Left hindlimb (tissue), 1 donor: ENCODE measurements around the gene TNFRSF13B.
"Not testable (repeated sequence)": the region's sequence is repeated elsewhere in the genome, so short reads cannot be mapped to it uniquely, and the experiment has no call there.

Source experiments
- DNase-seq: peaks from one replicate; pipeline ENCODE4 v3.0.0-alpha.2; 2018

The TNFRSF13B gene

DNA sequence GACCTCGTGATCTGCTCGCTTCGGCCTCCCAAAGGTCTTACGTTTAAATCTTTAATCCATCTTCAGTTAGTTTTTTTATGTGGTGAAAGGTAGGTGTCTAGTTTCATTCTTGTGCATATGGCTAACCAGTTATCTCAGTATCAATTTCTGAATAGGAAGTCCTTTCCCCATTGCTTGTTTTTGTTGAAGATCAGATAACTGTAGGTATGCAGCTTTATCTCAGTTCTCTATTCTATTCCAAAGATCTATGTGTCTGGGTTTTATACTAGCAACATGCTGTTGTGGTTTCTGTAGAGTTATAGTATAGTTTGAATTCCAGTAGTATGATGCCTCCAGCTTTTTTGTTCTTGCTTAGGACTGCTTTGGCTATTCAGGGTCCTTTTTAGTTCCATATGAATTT, 65.2 kb downstream of the TNFRSF13B start:
- DNase-seq = no peak

DNA sequence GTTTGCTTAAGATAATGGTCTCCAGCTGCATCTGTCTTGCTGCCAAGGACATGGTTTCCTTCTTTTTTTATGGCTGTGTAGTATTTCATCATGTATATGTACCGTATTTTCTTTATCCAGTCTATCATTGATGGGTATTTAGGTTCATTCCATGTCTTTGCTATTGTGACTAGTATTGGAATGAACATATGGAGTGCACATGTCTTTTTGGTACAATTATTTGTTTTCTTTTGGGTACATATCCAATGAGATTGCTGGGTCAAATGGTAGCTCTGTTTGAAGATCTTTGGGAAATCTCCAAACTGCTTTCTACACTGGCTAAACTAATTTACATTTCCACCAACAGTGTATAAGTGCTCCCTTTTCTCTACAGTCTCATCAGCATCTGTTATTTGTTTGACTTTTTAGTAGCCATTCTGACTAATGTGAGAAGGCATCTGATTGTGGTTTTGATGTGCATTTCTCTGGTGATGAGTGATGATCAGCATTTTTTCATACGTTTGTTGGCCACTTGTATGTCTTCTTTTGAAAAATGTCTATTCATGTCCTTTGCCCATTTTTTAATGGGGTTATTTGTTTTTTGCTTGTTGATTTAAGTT, 66.2 kb downstream of the TNFRSF13B start:
- no peak for DNase-seq

DNA sequence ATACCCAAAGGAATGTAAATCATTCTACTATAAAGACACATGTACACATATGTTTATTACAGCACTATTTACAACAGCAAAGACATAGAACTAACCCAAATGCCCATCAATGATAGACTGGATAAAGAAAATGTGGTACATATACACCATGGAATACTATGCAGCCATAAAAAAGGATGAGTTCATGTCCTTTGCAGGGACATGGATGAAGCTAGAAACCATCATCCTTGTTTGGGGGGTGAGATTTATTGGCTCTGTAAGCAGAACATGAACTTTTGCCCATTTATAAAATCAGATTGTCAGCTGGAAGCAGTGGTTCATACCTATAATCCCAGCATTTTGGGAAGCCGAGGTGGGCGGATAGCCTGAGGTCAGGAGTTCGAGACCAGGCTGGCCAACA, 68.8 kb downstream of the TNFRSF13B start:
- DNase-seq = not testable (repeated sequence)

DNA sequence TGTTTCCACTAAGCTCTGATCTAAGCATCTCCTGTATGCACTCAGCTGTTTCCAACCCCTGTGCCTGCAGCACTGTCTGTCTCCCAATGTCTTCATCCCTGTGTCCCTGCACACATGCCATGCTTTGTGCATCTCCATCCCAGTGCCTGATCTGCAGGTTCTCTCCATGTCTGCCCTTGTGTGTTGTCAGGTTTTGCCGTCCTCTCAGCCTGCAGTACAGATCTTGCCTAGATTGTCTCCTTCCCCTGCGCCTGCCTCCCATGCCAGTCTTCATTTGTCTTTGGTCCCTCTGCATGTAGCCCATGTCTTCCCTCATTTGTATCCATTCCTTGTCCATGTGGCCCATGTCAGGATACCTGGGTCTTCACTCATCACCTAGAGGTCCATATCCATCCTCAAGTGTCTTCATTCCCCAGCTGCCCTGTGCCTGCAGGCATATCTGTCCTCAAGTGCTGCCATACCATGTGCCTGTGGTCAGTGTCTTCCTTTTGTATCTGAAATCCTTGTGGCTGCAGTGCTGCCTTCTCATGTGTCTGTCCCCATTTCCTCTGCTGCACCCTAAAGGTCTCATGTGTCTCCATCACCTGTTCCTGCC, 71.5 kb downstream of the TNFRSF13B start:
- no peak for DNase-seq

DNA sequence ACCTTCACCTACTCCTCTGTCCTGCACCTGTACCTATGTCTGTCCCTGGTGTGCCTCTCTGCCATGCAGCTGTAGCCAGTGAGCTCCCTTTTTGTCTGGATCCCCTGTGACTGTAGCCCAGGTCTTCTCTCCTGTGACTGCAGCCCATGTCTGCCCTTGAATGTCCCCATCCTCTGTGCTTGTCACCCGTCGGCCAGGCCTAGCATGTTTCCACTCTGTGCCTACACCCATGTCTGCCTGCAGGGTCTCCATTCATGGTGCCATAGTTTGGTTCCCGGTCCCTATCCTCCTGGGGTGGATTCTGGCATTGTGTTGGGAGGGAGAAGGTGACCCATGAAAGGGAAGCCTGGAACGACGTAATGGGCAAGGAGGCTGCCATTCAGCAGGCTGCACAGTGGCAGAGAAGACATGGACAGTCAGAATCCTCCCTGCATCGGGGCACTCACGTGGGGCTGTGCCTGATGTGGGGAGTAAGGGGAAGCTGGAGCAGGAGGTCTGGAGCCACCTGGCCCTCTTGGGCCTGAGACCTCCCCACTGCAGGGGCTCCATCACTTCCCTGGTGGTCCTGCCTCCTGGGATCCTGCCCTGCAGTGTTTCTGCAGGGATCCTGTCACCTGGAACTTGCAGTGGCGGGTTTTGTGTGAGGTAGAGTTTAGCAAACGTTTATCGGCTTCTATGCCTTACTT, 74.6 kb downstream of the TNFRSF13B start:
- DNase-seq = not testable (repeated sequence)

DNA sequence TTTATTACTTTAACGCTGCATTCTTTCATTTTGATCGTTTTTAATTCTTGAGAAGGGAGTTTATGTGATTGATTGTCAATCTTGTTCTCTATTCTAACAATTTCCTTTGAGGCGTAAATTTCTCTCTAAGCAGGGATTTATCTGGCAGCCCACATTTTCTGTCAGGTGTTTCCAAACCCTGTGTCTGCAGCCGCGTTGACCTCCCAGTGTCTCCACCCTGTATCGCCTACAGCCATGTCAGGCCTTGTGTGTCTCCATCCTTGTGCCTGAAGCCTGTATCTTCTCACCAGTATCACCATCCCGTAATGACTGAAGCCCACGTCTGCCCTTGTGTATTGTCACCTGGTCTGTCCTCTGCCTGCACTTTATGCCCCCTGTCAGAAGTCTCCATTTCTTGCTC, 75.7 kb downstream of the TNFRSF13B start:
- not testable (repeated sequence) for DNase-seq

DNA sequence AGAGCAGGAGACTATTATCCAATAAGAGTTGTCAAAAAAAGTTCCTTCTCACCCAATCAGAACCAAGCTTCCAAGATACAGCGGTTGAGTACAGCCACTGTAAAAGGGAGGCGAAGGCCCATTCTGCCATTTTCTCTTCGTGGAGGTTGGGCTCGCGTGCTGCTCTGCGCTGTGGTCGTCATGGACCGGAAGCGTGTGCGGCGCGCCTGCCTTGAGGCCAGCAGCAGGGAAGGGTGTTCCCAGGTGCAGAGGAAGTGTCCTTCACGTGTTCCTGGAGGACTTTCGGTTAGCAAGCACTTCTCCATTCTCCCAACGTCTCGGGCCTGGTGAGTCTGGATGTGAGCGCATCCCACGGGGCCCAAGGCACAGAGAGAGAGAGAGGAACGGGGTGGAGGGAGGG, 78.4 kb downstream of the TNFRSF13B start:
- DNase-seq = not testable (repeated sequence)

DNA sequence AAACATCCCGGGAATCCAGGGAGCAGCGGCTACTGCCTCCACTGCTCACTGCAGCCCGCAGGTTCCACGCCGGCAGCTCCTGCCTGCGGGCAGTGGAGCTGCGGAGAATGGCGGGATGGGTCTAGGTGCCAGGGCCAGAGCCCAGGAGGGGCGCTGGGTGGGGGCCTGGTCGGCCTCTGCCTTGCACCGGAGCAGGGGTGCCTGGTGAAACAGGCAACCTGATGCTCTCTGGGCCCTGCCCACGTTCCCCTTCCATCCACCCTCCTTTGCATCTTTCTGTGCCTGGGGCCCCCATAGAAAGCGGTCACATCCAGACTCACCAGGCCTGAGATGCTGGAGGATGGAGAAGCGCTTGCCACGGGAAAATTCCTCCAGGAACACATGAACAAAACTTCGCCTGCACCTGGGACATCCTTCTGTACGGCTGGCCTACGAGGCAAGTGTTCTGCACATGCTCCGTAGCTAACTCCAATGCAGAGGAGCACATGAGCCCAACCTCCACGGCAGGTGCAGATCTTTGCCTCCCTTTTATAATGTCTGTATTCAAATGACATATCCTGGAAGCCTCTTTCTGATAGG, 79.0 kb downstream of the TNFRSF13B start:
- not testable (repeated sequence) for DNase-seq

DNA sequence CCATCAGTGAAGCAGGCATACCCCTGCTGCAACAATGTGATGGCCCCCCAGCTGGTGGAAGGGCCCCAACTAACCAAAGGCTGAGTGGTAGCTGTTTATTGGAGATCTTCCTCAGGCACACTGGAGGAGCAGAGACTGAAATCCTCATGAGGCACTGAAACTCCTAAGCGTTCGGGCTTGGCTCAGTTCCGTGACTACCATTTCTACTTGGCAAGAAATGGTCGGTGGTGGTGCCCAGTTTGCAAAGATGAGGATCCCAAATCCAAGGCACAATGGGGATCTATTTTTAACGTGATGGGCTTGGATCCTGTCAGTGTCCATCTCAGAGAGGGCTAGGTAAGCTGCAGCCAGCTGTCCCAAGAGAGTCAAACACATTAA, 82.8 kb downstream of the TNFRSF13B start:
- no peak for DNase-seq
